Activated CD4-positive, CD25-positive, alpha-beta regulatory T cell treated with anti-CD3 and anti-CD28 coated beads, Interleukin-2, amount 50 U/mL, for 16 hours (primary cell): ENCODE data around the gene TRAPPC10.

Source experiments
- DNase-seq: peaks from one replicate; pipeline ENCODE4 v3.0.0-alpha.2; 2020; ENCODE audit warnings: low read depth, low spot score

Gene TRAPPC10

GRCh38 chr21:44067011-44067839 lies 55.1 kb downstream of the TRAPPC10 start:
- no peak for DNase-seq

DNA sequence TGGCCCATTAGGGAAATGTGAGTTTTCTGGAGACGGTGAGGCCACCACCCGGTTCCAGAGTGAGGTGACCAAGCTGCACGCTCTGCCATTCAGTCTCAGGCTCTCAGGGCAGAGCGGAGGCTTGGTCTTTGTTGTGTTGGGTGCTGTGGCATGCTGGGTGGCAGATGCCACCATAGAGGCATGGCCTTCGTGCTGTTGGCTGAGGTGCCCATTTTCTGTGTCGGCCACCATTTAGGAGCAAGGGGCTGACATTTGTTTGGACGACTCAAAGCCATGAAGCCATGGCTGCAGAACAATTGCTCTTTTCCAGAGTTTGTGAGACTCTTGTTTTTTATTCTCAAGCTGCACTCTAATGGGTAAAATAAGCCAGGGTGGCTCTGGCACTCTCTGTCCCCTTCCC lies 58.3 kb downstream of the TRAPPC10 start:
- no peak for DNase-seq

- DNase-seq: no peak
These were observed 59.4 kb downstream of the TRAPPC10 start for GRCh38 chr21:44071359-44072104.

DNA sequence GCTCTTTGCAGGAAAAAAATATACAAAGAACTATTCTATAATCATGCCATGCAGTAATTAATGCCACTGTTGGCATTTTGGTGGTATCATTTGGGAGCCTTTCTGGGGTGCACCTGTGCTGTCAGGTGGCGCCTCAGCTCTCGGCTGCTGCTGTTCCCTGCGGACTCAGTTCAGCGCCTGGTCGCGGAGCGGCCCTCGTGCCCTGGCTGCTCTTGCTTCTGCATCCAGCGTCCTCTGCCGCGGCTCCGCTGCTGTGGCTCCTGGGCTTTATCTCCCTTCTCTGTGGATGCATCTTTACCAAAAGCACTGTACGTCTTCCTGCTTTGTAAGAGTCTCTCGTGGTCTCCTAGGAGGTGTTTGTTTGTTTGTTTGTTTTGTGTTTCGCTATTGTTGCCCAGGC lies 60.0 kb downstream of the TRAPPC10 start:
- DNase-seq: no peak

DNA sequence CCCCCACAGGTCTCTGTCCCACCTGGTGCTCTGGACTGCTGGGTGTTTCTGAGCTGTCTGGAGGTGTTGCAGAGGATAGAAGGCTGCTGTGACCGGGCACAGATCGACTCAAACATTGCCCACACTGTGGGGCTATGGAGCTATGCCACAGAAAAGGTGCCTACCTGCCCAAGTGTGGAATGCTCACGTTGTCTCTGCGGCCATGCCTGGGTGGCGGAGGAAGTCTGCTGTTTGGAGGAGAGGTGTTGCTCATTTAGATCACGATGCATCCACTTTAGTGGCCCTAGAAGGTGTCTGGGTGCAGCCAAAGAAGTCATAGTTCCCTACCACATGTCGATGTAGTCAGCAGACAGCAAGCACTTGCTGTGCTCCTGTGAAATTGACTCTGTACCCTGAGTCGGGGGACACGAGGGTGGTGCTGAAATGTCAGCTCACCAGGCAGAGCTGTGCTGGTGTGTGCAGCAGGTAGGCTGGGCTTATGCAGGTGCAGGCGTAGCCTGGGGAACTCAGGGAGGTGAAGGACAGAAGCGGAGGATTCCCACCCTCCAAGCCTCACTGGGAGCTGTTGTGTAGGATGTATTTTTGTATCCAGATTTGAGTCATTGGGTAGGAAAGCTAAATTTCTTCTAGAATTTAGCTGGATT lies 62.3 kb downstream of the TRAPPC10 start:
- no peak for DNase-seq

GRCh38 chr21:44076316-44076715 lies 64.2 kb downstream of the TRAPPC10 start:
- no peak for DNase-seq

- no peak for DNase-seq
These were observed 66.4 kb downstream of the TRAPPC10 start for GRCh38 chr21:44078411-44078981.

GRCh38 chr21:44079446-44079845 lies 67.3 kb downstream of the TRAPPC10 start:
- DNase-seq: no peak

- DNase-seq: no peak
These were observed 67.7 kb downstream of the TRAPPC10 start for GRCh38 chr21:44079846-44080245.

- no peak for DNase-seq
These were observed 70.7 kb downstream of the TRAPPC10 start for GRCh38 chr21:44082648-44083440.

GRCh38 chr21:44083631-44084291 lies 71.7 kb downstream of the TRAPPC10 start:
- DNase-seq: no peak

- no peak for DNase-seq
These were observed 72.6 kb downstream of the TRAPPC10 start for GRCh38 chr21:44084496-44085241.

DNA sequence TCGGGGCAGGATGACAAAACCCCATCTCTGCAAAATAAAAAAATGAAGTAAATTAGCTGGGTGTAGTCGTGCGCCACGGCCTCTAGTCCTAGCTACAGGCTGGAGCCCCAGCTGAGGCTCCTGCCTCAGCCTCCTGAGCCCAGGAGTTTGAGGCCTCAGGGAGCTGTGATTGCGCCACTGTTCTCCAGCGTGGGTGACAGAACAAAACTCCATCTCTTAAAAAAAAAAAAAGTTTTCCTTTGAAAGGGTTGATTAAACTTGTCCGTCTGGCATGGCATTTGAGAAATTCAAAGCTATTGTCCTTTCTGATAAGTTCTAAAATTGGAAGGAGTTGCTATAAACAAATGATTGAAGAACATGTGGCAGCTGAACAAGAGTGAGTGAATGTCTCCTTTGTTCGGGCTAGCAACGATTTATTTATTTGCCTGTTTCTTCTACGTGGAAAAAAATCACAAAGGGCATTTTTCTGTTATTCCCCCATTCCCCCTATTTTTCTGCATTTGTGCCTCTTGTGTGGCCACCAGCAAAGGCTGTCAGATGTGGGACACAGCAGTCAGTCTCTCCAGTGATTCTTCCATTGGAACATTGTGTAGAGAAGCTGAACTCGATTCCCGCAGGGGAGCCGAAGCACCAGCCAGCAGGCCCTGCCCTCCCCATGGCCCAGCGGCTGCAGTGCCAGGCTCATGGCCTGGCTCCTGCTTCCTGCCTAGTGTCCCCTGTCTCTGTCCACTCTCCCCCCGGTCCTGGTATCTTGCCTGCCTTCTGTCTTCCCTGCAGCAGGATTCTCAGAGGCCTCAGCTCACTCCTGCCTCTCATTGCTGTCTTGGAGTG lies 73.6 kb downstream of the TRAPPC10 start:
- no peak for DNase-seq

- DNase-seq: no peak
These were observed 74.7 kb downstream of the TRAPPC10 start for GRCh38 chr21:44086636-44087425.

DNA sequence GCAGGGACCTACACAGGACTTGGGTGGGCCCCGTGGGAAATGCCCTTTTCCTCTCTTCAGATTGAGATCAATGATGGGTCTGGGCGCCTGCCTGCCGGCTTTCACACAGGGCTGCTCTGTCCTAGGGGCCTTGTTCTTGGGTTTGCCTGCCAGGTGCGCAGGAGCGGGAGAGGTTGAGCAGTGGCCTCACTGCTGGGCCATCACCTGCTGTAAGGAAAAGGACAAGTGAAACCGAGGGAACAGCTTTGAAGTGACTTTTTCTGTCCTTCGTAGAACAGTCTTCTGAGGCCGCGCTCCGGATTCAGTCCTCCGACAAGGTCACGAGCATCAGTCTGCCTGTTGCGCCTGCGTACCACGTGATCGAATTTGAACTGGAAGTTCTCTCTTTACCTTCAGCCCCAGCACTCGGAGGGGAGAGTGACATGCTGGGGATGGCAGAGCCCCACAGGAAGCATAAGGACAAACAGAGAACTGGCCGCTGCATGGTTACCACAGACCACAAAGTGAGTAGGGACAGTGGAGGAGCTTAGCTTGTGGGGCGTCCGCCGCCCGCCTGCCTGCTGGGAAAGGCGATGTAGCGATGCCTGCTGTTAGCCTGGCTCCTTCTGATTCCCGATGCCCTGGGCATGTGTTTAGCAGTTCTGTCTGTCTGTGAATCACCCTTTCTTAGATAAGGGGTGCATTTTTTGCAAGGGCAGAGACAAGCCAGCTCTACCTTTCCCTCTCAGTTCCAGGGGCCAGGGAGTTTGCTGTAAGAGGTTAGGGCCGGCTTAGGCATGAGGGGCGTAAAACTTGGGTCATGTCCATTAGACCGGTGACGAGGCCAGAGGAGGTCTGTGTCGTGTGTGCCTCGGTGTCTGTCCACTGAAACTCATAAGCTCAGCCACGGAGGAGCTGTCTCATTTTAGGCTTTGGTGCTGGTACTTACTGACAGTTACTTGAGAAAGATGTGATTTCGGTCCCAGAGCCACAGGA lies 75.6 kb downstream of the TRAPPC10 start:
- DNase-seq: no peak

DNA sequence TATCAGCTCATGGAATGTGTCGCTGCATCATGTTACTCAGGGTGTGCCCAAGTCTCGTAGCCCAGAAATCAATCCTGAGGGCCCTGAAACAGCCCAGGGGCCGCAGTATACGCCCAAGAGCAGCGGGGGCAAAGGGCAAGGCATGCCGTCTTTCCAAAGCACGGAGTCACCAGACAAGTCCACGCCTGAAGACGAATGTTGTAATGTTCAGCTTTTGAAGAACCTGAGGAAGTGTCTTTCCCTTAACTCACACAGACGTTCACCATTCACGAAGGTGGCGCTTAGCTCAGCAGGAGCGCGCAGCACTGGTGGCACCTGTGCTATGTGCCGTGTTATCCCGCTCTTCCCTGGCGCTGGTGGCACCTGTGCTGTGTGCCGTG lies 76.3 kb downstream of the TRAPPC10 start:
- no peak for DNase-seq
